DND-41 (cell line): Measurements from ENCODE around the gene FCHO2.
"Not testable (repeated sequence)": the region's sequence is repeated elsewhere in the genome, so short reads cannot be mapped to it uniquely, and the experiment has no call there.

Experiments used
- CTCF ChIP-seq: IDR thresholded peaks from 2 replicates; pipeline ENCODE4 v1.5.1; 2012; ENCODE audit warnings: borderline replicate concordance, low read length, moderate library complexity, mild to moderate bottlenecking; ENCODE audit not compliant: poor library complexity, severe bottlenecking; ENCODE audit errors: extremely low read depth
- EZH2 ChIP-seq: IDR thresholded peaks from 3 replicates; pipeline ENCODE4 v1.6.1; 2012; ENCODE audit warnings: borderline replicate concordance, low read depth, mild to moderate bottlenecking, moderate library complexity, low read length, inconsistent platforms; ENCODE audit not compliant: severe bottlenecking

DNA sequence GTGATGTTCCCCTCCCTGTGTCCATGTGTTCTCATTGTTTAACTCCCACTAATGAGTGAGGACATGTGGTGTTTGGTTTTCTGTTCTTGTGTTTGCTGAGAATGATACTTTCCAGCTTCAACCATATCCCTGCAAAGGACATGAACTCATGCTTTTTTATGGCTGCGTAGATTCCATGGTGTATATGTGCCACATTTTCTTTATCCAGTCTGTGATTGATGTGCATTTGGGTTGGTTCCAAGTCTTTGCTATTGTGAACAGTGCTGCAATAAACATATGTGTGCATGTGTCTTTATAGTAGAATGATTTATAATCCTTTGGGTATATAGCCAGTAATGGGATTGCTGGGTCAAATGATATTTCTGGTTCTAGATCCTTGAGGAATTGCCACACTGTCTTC is 21.0 kb downstream of the FCHO2 start:
- TF ChIP-seq CTCF, EZH2: not testable (repeated sequence)
